ENCODE data around the gene PIGN.

PIGN gene

GRCh38 chr18:62018034-62018758 lies 168.7 kb downstream of the PIGN start:
- H3K27me3 ChIP-seq (ENCODE audit: insufficient read depth, low read length, poor library complexity) = no peaks in the 10 kb centered on the region
- no peak overlapping the region for H3K27ac ChIP-seq (ENCODE audit: low read depth, low read length)
- no peak overlapping the region for H2BK15ac ChIP-seq (replicated peaks; ENCODE audit: low read depth)
- H3K23ac ChIP-seq (ENCODE audit: low read length) = no peak overlapping the region
- H3K79me2 ChIP-seq (ENCODE audit: control insufficient read depth, insufficient read depth, low read length) = no peaks in the 10 kb centered on the region
- no peak overlapping the region for H3K56ac ChIP-seq (ENCODE audit: low read length)
- H3K18ac ChIP-seq (ENCODE audit: low read length) = no peak overlapping the region
- no peaks in the 10 kb centered on the region for H3K4me1 ChIP-seq (ENCODE audit: control insufficient read depth, low read depth, low read length)
- no peak overlapping the region for H4K8ac ChIP-seq (ENCODE audit: low read depth, low read length)
- WGBS (ENCODE audit: extremely low coverage, insufficient coverage, low lambda C conversion rate) = no CpG with 5 or more reads among the region's 9 CpGs
- H3K9ac ChIP-seq (ENCODE audit: low read length) = no peak overlapping the region
- DNase-seq = no peak
- no peak overlapping the region for H3K4me2 ChIP-seq (ENCODE audit: low read length)
- H4K5ac ChIP-seq (ENCODE audit: low read length) = no peak overlapping the region
- H3K36me3 ChIP-seq (ENCODE audit: control insufficient read depth, insufficient read depth, low read length) = no peaks in the 10 kb centered on the region
- no peak overlapping the region for H3K4me3 ChIP-seq (ENCODE audit: low read length)
- H2AK5ac ChIP-seq (ENCODE audit: low read length) = no peak overlapping the region
- H2BK5ac ChIP-seq (ENCODE audit: low read length) = no peak overlapping the region
- H3K4ac ChIP-seq (ENCODE audit: low read depth, low read length) = no peak overlapping the region
- H3K79me1 ChIP-seq (ENCODE audit: low read length) = no peaks in the 10 kb centered on the region
- H2BK120ac ChIP-seq (ENCODE audit: low read depth, low read length) = no peak overlapping the region

DNA sequence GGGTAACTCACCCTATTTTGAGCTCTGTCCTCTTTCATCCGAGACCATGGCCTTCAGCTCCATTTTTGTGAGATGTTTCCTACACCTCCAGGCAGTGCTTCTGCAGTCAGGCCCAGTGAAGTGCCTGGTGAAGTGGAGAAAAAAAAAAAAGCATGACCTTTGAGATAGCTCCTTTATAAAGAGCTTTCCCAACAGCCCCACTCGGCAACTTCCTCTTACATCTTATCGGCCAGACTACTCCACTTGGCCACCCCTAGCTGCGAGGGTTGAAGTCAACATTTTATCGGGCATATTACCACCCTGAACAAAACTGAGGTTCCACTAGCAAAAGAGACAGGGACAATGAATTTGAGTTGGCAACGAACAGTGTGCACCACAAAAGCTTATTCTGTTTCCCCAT lies 169.2 kb downstream of the PIGN start:
- H3K4ac ChIP-seq (ENCODE audit: low read depth, low read length) = no peak overlapping the region
- no peaks in the 10 kb centered on the region for H3K36me3 ChIP-seq (ENCODE audit: control insufficient read depth, insufficient read depth, low read length)
- no peak for DNase-seq
- H3K4me1 ChIP-seq (ENCODE audit: control insufficient read depth, low read depth, low read length) = no peaks in the 10 kb centered on the region
- no peak overlapping the region for H2BK15ac ChIP-seq (replicated peaks; ENCODE audit: low read depth)
- no peak overlapping the region for H3K4me2 ChIP-seq (ENCODE audit: low read length)
- no peaks in the 10 kb centered on the region for H3K79me1 ChIP-seq (ENCODE audit: low read length)
- no peak overlapping the region for H3K18ac ChIP-seq (ENCODE audit: low read length)
- no peak overlapping the region for H3K23ac ChIP-seq (ENCODE audit: low read length)
- H3K79me2 ChIP-seq (ENCODE audit: control insufficient read depth, insufficient read depth, low read length) = no peaks in the 10 kb centered on the region
- H4K5ac ChIP-seq (ENCODE audit: low read length) = no peak overlapping the region
- no peak overlapping the region for H2BK5ac ChIP-seq (ENCODE audit: low read length)
- no CpG with 5 or more reads among the region's 6 CpGs for whole genome bisulfite sequencing (ENCODE audit: extremely low coverage, insufficient coverage, low lambda C conversion rate)
- H2AK5ac ChIP-seq (ENCODE audit: low read length) = no peak overlapping the region
- H3K27ac ChIP-seq (ENCODE audit: low read depth, low read length) = no peak overlapping the region
- no peaks in the 10 kb centered on the region for H3K27me3 ChIP-seq (ENCODE audit: insufficient read depth, low read length, poor library complexity)
- H3K56ac ChIP-seq (ENCODE audit: low read length) = no peak overlapping the region
- H4K8ac ChIP-seq (ENCODE audit: low read depth, low read length) = no peak overlapping the region
- no peak overlapping the region for H3K9ac ChIP-seq (ENCODE audit: low read length)
- H2BK120ac ChIP-seq (ENCODE audit: low read depth, low read length) = no peak overlapping the region
- no peak overlapping the region for H3K4me3 ChIP-seq (ENCODE audit: low read length)

GRCh38 chr18:62011416-62011815 lies 175.4 kb downstream of the PIGN start:
- H2AK5ac ChIP-seq (ENCODE audit: low read length) = no peak overlapping the region
- H3K4ac ChIP-seq (ENCODE audit: low read depth, low read length) = no peak overlapping the region
- H3K4me1 ChIP-seq (ENCODE audit: control insufficient read depth, low read depth, low read length) = no peaks in the 10 kb centered on the region
- no peaks in the 10 kb centered on the region for H3K27me3 ChIP-seq (ENCODE audit: insufficient read depth, low read length, poor library complexity)
- no peak overlapping the region for H3K4me2 ChIP-seq (ENCODE audit: low read length)
- no peak overlapping the region for H3K18ac ChIP-seq (ENCODE audit: low read length)
- H3K36me3 ChIP-seq (ENCODE audit: control insufficient read depth, insufficient read depth, low read length) = no peaks in the 10 kb centered on the region
- no peak for DNase-seq
- no peak overlapping the region for H2BK120ac ChIP-seq (ENCODE audit: low read depth, low read length)
- no peaks in the 10 kb centered on the region for H3K79me1 ChIP-seq (ENCODE audit: low read length)
- no peak overlapping the region for H3K9ac ChIP-seq (ENCODE audit: low read length)
- no peak overlapping the region for H4K8ac ChIP-seq (ENCODE audit: low read depth, low read length)
- no peak overlapping the region for H4K5ac ChIP-seq (ENCODE audit: low read length)
- no peak overlapping the region for H3K27ac ChIP-seq (ENCODE audit: low read depth, low read length)
- H2BK15ac ChIP-seq (replicated peaks; ENCODE audit: low read depth) = no peak overlapping the region
- H2BK5ac ChIP-seq (ENCODE audit: low read length) = no peak overlapping the region
- WGBS (ENCODE audit: extremely low coverage, insufficient coverage, low lambda C conversion rate) = no CpG with 5 or more reads among the region's 6 CpGs
- H3K23ac ChIP-seq (ENCODE audit: low read length) = no peak overlapping the region
- H3K56ac ChIP-seq (ENCODE audit: low read length) = no peak overlapping the region
- H3K79me2 ChIP-seq (ENCODE audit: control insufficient read depth, insufficient read depth, low read length) = no peaks in the 10 kb centered on the region
- no peak overlapping the region for H3K4me3 ChIP-seq (ENCODE audit: low read length)

DNA sequence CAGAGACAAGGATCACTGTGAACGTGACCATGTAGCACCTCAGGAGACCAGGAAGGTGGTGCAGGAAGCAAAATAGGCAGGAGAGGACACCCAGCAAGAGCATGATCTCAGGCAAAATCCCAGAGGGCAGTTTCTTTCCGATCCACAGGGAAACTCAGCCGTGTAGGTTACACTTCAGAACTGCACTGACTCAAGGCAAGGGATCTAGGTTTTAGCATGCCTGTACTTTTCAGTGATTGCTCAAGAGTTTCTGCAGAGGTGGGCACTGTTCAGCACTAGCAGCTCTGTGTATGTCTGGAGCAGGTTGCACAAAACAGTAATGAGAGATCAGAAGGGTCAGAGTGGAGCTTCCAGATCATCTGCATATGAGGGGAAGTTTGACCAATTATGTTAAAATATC lies 177.3 kb downstream of the PIGN start:
- no peak overlapping the region for H4K8ac ChIP-seq (ENCODE audit: low read depth, low read length)
- no peak overlapping the region for H4K5ac ChIP-seq (ENCODE audit: low read length)
- H3K4me1 ChIP-seq (ENCODE audit: control insufficient read depth, low read depth, low read length) = no peaks in the 10 kb centered on the region
- H3K4me2 ChIP-seq (ENCODE audit: low read length) = no peak overlapping the region
- H3K4me3 ChIP-seq (ENCODE audit: low read length) = no peak overlapping the region
- no peak overlapping the region for H3K4ac ChIP-seq (ENCODE audit: low read depth, low read length)
- no peaks in the 10 kb centered on the region for H3K79me2 ChIP-seq (ENCODE audit: control insufficient read depth, insufficient read depth, low read length)
- no peak overlapping the region for H3K9ac ChIP-seq (ENCODE audit: low read length)
- no peak overlapping the region for H2BK15ac ChIP-seq (replicated peaks; ENCODE audit: low read depth)
- DNase-seq = no peak
- H3K18ac ChIP-seq (ENCODE audit: low read length) = no peak overlapping the region
- no peaks in the 10 kb centered on the region for H3K27me3 ChIP-seq (ENCODE audit: insufficient read depth, low read length, poor library complexity)
- no peak overlapping the region for H2BK5ac ChIP-seq (ENCODE audit: low read length)
- no peak overlapping the region for H3K56ac ChIP-seq (ENCODE audit: low read length)
- H3K27ac ChIP-seq (ENCODE audit: low read depth, low read length) = no peak overlapping the region
- H3K23ac ChIP-seq (ENCODE audit: low read length) = no peak overlapping the region
- no peaks in the 10 kb centered on the region for H3K79me1 ChIP-seq (ENCODE audit: low read length)
- no CpG with 5 or more reads among the region's 3 CpGs for WGBS (ENCODE audit: extremely low coverage, insufficient coverage, low lambda C conversion rate)
- no peak overlapping the region for H2AK5ac ChIP-seq (ENCODE audit: low read length)
- no peaks in the 10 kb centered on the region for H3K36me3 ChIP-seq (ENCODE audit: control insufficient read depth, insufficient read depth, low read length)
- no peak overlapping the region for H2BK120ac ChIP-seq (ENCODE audit: low read depth, low read length)

DNA sequence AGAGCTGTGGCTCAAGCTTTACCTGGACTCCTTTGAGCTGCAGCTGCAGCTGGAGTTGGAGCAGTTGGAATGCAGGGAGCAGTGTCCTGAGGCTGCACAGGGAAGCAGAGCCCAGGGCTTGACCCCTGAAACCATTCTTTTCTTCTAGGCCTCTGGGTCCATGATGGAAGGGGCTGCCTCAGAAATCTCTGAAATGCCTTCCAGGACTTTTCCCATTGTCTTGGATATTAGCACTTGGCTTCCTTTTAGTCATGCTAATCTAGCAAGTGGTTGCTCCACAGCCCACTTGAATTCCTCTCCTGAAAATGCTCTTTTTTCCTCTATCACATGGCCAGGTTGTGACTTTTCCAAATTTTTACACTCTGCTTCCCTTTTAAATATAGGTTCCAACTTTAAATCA lies 185.5 kb downstream of the PIGN start:
- no peak overlapping the region for H2BK120ac ChIP-seq (ENCODE audit: low read depth, low read length)
- H3K4me3 ChIP-seq (ENCODE audit: low read length) = no peak overlapping the region
- no peak overlapping the region for H3K4me2 ChIP-seq (ENCODE audit: low read length)
- H3K27ac ChIP-seq (ENCODE audit: low read depth, low read length) = no peak overlapping the region
- H3K56ac ChIP-seq (ENCODE audit: low read length) = no peak overlapping the region
- H2AK5ac ChIP-seq (ENCODE audit: low read length) = no peak overlapping the region
- H4K8ac ChIP-seq (ENCODE audit: low read depth, low read length) = no peak overlapping the region
- H2BK5ac ChIP-seq (ENCODE audit: low read length) = no peak overlapping the region
- H3K18ac ChIP-seq (ENCODE audit: low read length) = no peak overlapping the region
- H2BK15ac ChIP-seq (replicated peaks; ENCODE audit: low read depth) = no peak overlapping the region
- H3K4me1 ChIP-seq (ENCODE audit: control insufficient read depth, low read depth, low read length) = no peaks in the 10 kb centered on the region
- H3K36me3 ChIP-seq (ENCODE audit: control insufficient read depth, insufficient read depth, low read length) = no peaks in the 10 kb centered on the region
- no peak overlapping the region for H4K5ac ChIP-seq (ENCODE audit: low read length)
- H3K9ac ChIP-seq (ENCODE audit: low read length) = no peak overlapping the region
- no peaks in the 10 kb centered on the region for H3K27me3 ChIP-seq (ENCODE audit: insufficient read depth, low read length, poor library complexity)
- peak; percentile 44 for DNase-seq
- no peak overlapping the region for H3K23ac ChIP-seq (ENCODE audit: low read length)
- no peaks in the 10 kb centered on the region for H3K79me1 ChIP-seq (ENCODE audit: low read length)
- no peak overlapping the region for H3K4ac ChIP-seq (ENCODE audit: low read depth, low read length)
- no peaks in the 10 kb centered on the region for H3K79me2 ChIP-seq (ENCODE audit: control insufficient read depth, insufficient read depth, low read length)

GRCh38 chr18:61998957-61999356 lies 187.9 kb downstream of the PIGN start:
- Histone ChIP-seq H3K36me3 (ENCODE audit: control insufficient read depth, insufficient read depth, low read length) (no peaks in the 10 kb centered on the region), H3K18ac (ENCODE audit: low read length) (no peak overlapping the region), H3K4me3 (ENCODE audit: low read length) (no peak overlapping the region), H3K4me2 (ENCODE audit: low read length) (no peak overlapping the region), H3K27me3 (ENCODE audit: insufficient read depth, low read length, poor library complexity) (no peaks in the 10 kb centered on the region), H2AK5ac (ENCODE audit: low read length) (no peak overlapping the region), H2BK5ac (ENCODE audit: low read length) (no peak overlapping the region), H4K5ac (ENCODE audit: low read length) (no peak overlapping the region), H3K4me1 (ENCODE audit: control insufficient read depth, low read depth, low read length) (no peaks in the 10 kb centered on the region), H2BK15ac (replicated peaks; ENCODE audit: low read depth) (no peak overlapping the region), H3K23ac (ENCODE audit: low read length) (no peak overlapping the region), H4K8ac (ENCODE audit: low read depth, low read length) (no peak overlapping the region), H3K79me2 (ENCODE audit: control insufficient read depth, insufficient read depth, low read length) (no peaks in the 10 kb centered on the region), H3K27ac (ENCODE audit: low read depth, low read length) (no peak overlapping the region), H3K9ac (ENCODE audit: low read length) (no peak overlapping the region), H2BK120ac (ENCODE audit: low read depth, low read length) (no peak overlapping the region), H3K79me1 (ENCODE audit: low read length) (no peaks in the 10 kb centered on the region), H3K56ac (ENCODE audit: low read length) (no peak overlapping the region), H3K4ac (ENCODE audit: low read depth, low read length) (no peak overlapping the region)
- DNase-seq = peak; percentile 47
